Loucy (cell line): Measurements from ENCODE around the gene MTMR2.

ENCODE experiments used
- H2AFZ ChIP-seq: fragments of 200-600 bp; sonication (generic); 2 replicates; pipeline ENCODE4 v1.6.0; 2016; ENCODE audit warnings: antibody characterized with exemption, mild to moderate bottlenecking, low read length, moderate library complexity
- H3F3A ChIP-seq: fragments of 200-600 bp; 2 replicates; pipeline ENCODE4 v1.6.0; 2016; ENCODE audit warnings: antibody characterized with exemption, low read depth, mild to moderate bottlenecking
- H3K27me3 ChIP-seq: fragments of 200-600 bp; sonication (generic); 2 replicates; pipeline ENCODE4 v1.6.1; 2014; ENCODE audit warnings: low read length, mild to moderate bottlenecking; ENCODE audit not compliant: insufficient read depth, poor library complexity, severe bottlenecking
- H3K36me3 ChIP-seq: fragments of 200-600 bp; sonication (generic); 2 replicates; pipeline ENCODE4 v1.6.1; 2016; ENCODE audit warnings: low read length; ENCODE audit not compliant: insufficient read depth
- H3K4me1 ChIP-seq: fragments of 200-600 bp; sonication (generic); 2 replicates; pipeline ENCODE4 v1.5.1; 2014; ENCODE audit warnings: low read length, mild to moderate bottlenecking; ENCODE audit not compliant: insufficient read depth, poor library complexity, severe bottlenecking
- H3K4me2 ChIP-seq: fragments of 200-600 bp; sonication (generic); 2 replicates; pipeline ENCODE4 v1.6.0; 2014; ENCODE audit warnings: antibody characterized with exemption, low read length, low read depth, mild to moderate bottlenecking; ENCODE audit not compliant: poor library complexity, severe bottlenecking
- H3K4me3 ChIP-seq: fragments of 200-600 bp; sonication (generic); 2 replicates; pipeline ENCODE4 v1.5.1; 2014; ENCODE audit warnings: low read length, mild to moderate bottlenecking, mixed read lengths; ENCODE audit not compliant: poor library complexity, severe bottlenecking
- H3K79me2 ChIP-seq: fragments of 200-600 bp; sonication (generic); 2 replicates; pipeline ENCODE4 v1.6.1; 2014; ENCODE audit warnings: low read length; ENCODE audit not compliant: insufficient read depth
- H3K9ac ChIP-seq: fragments of 200-600 bp; sonication (generic); 2 replicates; pipeline ENCODE4 v1.6.0; 2014; ENCODE audit warnings: mild to moderate bottlenecking, low read depth, low read length, moderate library complexity; ENCODE audit not compliant: poor library complexity, severe bottlenecking
- H3K9me2 ChIP-seq: fragments of 200-600 bp; sonication (generic); replicated peaks from 2 replicates; pipeline ENCODE4 v1.6.1; 2016; ENCODE audit warnings: low read depth, low read length, mixed read lengths
- H3K9me3 ChIP-seq: fragments of 200-600 bp; sonication (generic); 2 replicates; pipeline ENCODE4 v1.6.1; 2014; ENCODE audit warnings: mild to moderate bottlenecking, antibody characterized with exemption, low read length, low read depth; ENCODE audit not compliant: insufficient read depth
- H4K20me1 ChIP-seq: fragments of 200-600 bp; sonication (generic); 2 replicates; pipeline ENCODE4 v1.6.0; 2014; ENCODE audit warnings: antibody characterized with exemption, low read length, mild to moderate bottlenecking; ENCODE audit not compliant: insufficient read depth, poor library complexity, severe bottlenecking
- CTCF ChIP-seq: fragments of 200-600 bp; sonication (generic); conservative IDR thresholded peaks from 2 replicates; pipeline ENCODE4 v1.5.1; 2014; ENCODE audit warnings: mild to moderate bottlenecking, antibody characterized with exemption, low read length
- EZH2phosphoT487 ChIP-seq: fragments of 200-600 bp; IDR thresholded peaks from 2 replicates; pipeline ENCODE4 v1.6.1; 2018; ENCODE audit warnings: antibody characterized with exemption, mild to moderate bottlenecking, moderate library complexity, borderline replicate concordance

Gene MTMR2

DNA sequence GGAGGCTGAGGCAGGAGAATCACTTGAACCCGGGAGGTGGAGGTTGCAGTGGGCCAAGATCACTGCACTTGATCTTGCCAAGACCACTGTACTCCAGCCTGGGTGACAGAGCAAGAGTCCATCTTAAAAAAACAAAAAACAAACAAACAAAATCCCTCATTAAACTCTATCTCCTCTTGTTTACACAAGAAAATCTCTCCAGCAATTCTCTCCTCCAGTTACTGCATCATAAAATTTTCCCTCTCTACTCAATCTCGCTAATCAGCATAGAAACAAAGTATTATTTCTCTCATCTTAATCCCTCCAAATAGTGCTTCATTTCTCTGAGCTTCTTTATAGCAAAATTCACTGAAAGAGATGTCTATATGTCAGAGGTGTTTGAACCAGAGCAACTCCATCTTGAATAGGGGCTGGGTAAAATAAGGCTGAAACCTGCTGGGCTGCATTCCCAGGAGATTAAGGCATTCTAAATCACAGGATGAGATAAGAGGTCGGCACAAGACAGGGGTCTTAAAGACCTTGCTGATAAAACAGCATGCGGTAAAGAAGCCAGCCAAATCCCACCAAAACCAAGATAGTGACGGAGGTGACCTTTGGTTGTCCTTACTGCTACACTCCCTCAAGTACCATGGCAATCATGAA, 19.8 kb downstream of the MTMR2 start:
- no peaks in the 10 kb centered on the region for H3K9me2 ChIP-seq
- no peaks in the 10 kb centered on the region for H3K27me3 ChIP-seq
- no peak overlapping the region for H3K9ac ChIP-seq
- no peak overlapping the region for H3K4me2 ChIP-seq
- H2AFZ ChIP-seq, result no peak overlapping the region
- no peak for TF ChIP-seq CTCF
- no peak for TF ChIP-seq EZH2phosphoT487
- no peaks in the 10 kb centered on the region for H3K9me3 ChIP-seq
- H3K36me3 ChIP-seq, result no peaks in the 10 kb centered on the region
- H3K79me2 ChIP-seq, result peaks cover 77% of the 10 kb centered on the region
- peaks cover 5% of the 10 kb centered on the region for H3K4me1 ChIP-seq
- no peaks in the 10 kb centered on the region for H3F3A ChIP-seq
- no peaks in the 10 kb centered on the region for H4K20me1 ChIP-seq
- H3K4me3 ChIP-seq, result no peak overlapping the region

DNA sequence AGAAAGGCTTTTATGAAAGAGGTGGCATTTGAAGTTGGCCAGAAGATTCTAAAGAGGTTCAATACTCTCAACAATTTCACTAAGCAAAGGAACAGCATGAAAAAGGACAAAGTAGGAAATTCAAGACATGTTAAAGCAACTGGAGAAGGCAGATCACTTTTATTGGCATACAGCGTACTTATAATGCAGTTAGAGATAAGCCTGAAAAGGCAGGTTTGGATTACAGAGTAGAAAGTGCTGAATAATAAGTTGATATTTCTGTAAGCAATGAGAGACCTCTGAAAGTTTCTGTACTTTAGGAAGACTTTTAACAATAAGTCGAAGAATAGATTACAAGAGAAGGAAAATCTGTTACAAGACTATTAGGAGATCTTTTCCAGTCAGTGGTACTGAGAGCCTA, 25.1 kb downstream of the MTMR2 start:
- H3K9me2 ChIP-seq, result no peaks in the 10 kb centered on the region
- peaks cover 40% of the 10 kb centered on the region for H3K79me2 ChIP-seq
- no peaks in the 10 kb centered on the region for H3K27me3 ChIP-seq
- no peaks in the 10 kb centered on the region for H3K9me3 ChIP-seq
- no peak overlapping the region for H3K4me2 ChIP-seq
- no peak for TF ChIP-seq EZH2phosphoT487
- peaks cover 9% of the 10 kb centered on the region for H3K4me1 ChIP-seq
- no peak overlapping the region for H3K4me3 ChIP-seq
- H4K20me1 ChIP-seq, result no peaks in the 10 kb centered on the region
- H3K9ac ChIP-seq, result no peak overlapping the region
- H3F3A ChIP-seq, result no peaks in the 10 kb centered on the region
- no peak overlapping the region for H2AFZ ChIP-seq
- no peaks in the 10 kb centered on the region for H3K36me3 ChIP-seq

DNA sequence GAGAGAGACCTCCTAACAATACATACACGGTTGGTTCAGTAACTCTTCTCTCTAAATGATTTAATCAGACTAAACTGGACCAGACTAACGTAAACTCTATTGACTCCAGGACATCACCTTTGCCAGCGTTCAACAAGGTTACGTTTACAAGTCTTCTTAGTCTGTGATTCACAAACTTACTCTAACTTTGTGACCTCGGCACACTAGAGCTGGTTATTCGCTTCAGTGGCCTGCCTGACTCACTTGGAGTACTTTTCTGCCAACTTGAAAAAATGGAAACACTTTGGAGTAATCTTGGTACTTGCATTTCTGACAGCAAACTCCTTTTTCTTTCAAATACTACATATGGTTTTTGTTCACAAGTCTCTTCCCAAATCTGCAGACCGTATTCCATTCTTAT, 26.2 kb downstream of the MTMR2 start:
- H3K9me2 ChIP-seq, result no peaks in the 10 kb centered on the region
- no peaks in the 10 kb centered on the region for H3F3A ChIP-seq
- no peak for TF ChIP-seq EZH2phosphoT487
- no peak for TF ChIP-seq CTCF
- H2AFZ ChIP-seq, result no peak overlapping the region
- H3K4me2 ChIP-seq, result no peak overlapping the region
- no peak overlapping the region for H3K9ac ChIP-seq
- H3K9me3 ChIP-seq, result no peaks in the 10 kb centered on the region
- H3K79me2 ChIP-seq, result peaks cover 33% of the 10 kb centered on the region; the same call in 1 of the 2 replicates
- H3K36me3 ChIP-seq, result no peaks in the 10 kb centered on the region
- no peaks in the 10 kb centered on the region for H3K27me3 ChIP-seq
- no peaks in the 10 kb centered on the region for H4K20me1 ChIP-seq
- H3K4me3 ChIP-seq, result no peak overlapping the region
- peaks cover 9% of the 10 kb centered on the region for H3K4me1 ChIP-seq

DNA sequence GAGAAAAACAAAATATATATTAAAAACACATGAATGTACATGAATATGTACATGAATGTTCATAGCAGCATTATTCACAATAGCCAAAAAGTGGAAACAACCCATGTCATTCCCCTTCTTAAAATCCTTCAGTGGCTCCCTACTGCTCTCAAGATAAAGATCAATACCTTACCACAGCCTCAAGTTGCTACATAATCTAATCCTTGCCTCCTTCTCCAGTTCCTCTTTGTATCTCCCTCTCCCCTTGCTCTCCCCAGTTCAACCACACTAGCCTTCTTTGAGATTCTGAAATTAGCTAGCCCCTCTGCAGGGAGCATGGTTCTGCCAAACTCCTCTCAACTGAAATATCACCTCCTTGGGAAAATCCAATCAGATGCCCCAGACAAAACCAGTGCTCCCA, 28.1 kb downstream of the MTMR2 start:
- H3K9me3 ChIP-seq, result no peaks in the 10 kb centered on the region
- H3K9me2 ChIP-seq, result no peaks in the 10 kb centered on the region
- H4K20me1 ChIP-seq, result no peaks in the 10 kb centered on the region
- H3K9ac ChIP-seq, result no peak overlapping the region
- H3K4me3 ChIP-seq, result no peak overlapping the region
- H3K27me3 ChIP-seq, result no peaks in the 10 kb centered on the region
- H3F3A ChIP-seq, result no peaks in the 10 kb centered on the region
- H3K4me2 ChIP-seq, result no peak overlapping the region
- no peak overlapping the region for H2AFZ ChIP-seq
- peaks cover 9% of the 10 kb centered on the region for H3K4me1 ChIP-seq
- H3K79me2 ChIP-seq, result peaks cover 21% of the 10 kb centered on the region; the same call in 1 of the 2 replicates
- no peak for TF ChIP-seq EZH2phosphoT487
- no peak for TF ChIP-seq CTCF
- H3K36me3 ChIP-seq, result no peaks in the 10 kb centered on the region
